GM18951 (cell line): Measurements from ENCODE around the gene NHLRC4.

Source experiments
- POLR2A ChIP-seq: IDR thresholded peaks from 4 replicates; pipeline ENCODE4 v1.6.1; 2011; ENCODE audit warnings: mild to moderate bottlenecking; ENCODE audit not compliant: insufficient read length, insufficient read depth; ENCODE audit errors: extremely low read depth
- in situ Hi-C: fragments of 300-500 bp; cut with MboI; formaldehyde crosslinking; loops from one replicate; pipeline ENCODE4 v1.12.0; 2022; ENCODE audit warnings: low sequenced_read_pairs, mixed read lengths, inconsistent platforms; ENCODE audit not compliant: unreplicated experiment

NHLRC4 gene

DNA sequence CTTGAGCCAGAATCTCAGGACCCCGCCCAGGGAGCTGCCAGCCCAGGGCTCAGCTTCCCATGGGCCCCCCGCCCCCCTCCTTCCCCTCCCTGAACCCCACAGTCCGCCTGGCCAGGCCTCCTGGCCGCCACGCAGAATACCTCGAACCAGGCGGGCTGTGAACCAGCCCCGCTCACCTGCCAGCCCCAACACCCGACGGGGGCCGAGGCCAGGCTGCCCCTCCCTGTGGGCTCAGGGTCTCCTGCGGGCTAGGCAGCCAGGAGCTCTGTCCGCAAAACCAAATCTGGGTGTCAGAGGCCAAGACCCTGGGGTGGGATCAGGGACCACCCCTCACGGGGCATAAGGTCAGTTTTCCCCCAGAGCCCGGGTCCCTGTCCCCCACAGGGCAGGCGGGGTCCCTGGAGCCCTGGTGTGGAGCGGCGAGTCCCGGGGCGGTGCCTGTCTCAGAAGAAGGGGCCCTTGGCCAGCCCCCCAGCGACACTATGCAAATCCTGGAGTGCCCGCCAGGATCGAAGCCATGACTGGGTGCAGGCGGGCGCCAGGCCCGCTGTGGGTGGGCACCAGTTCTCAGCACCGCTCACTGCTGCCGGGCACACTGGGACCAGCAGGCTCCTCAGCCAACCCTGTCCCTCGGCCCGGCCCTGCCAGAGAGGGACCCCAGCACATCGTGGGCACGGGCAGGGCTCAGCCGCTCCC is 13.1 kb upstream of the NHLRC4 start:
- in situ Hi-C loops: no loop called here
- TF ChIP-seq POLR2A: no peak

DNA sequence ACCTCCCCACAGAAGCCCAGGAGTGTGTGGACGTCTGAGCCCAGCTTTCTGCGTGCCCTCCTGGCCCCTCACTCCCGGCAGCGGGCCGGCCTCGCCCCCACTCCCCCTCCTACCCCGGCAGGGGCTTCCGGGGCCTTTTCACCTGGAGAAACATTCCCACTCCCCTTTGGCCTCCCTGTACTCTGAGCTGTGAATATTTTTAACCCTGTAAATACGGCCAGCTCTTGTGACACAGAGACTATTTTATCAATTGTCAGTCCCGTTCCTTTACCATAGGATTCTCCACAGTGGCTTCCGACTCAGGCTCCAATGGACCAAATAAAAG is 12.5 kb upstream of the NHLRC4 start:
- in situ Hi-C loops: no loop called here
- no peak for TF ChIP-seq POLR2A

DNA sequence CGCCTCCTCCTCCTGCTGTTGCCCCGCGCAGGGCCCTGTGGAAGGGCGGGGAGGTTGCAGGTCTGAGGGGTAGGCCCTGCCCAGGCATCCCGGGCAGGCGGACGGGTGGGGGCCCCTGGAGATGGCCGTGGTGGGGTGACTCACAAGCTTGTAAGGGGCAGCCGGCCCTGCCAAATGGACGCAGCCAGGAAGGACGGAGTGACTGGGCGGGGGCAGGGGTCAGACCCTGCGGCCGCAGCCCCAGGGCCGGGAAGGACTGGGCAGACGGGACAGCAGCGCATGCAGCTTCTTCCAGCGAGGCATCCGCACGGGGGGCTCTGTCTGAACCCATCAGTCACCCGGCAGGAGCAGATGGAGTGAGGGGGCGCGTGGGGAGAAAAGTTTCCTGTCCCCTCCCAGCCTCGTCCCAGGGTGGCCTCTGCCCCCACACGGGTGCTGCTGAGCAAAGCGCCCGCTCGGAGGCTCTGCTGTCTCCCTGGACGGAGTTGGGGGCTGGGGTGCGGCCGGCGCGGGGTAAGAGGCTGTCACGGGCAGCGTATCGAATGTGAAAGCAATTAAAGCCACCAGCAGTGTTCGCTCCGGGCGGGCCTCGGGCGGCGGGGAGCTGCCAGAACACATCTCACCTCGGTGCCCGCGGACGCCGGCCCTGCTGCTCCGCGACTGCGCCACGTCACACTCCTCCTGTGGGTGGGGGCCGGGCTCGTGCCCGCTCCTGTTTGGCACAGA is 12.0 kb upstream of the NHLRC4 start:
- in situ Hi-C loops: no loop called here
- TF ChIP-seq POLR2A: no peak

DNA sequence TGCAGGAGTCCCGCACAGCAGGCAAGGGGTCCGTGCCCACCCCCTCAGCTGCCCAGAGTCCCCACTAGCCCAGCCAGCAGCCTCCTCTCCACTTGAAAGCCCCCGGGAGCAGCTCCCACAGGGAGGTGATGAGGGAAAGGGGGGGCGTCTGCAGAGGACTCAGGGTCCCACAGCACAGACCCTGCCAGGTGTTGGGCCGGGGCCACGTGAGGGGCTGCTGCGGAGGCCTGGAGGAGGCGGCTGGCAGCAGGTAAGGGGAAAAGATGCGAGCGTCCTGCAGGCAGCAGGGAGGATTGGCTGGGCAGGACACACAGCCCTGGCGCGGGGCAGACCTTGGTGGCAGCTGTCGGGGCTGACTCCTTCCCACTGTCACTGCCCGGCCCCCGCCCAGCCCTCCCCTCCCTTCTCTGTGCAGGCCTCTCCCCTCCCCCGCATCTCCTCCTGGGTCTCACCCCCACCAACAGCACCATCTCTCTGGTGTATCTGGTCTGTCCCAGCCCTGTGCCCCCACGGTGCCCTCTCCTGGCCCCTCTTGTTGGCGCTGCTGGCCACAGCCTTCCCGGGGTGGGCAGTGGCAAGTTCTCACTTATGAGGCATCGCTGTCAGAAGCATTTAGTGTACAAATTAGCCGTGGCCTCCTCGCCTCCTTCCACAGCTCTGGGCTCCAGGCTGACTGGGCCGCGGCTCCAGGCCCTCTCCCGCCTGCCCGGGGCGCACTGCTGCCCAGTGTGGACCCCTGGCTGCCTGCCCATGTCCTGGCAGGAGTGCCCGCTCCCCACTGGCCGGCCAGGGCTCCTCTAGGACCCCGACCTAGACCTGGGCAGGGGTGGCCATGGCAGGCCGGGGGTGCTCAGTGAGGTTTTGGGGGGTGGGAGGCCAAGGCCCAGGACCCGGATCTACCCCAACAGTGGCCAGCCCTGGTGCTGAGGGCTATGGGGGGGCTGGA is 11.0 kb upstream of the NHLRC4 start:
- TF ChIP-seq POLR2A: no peak
- in situ Hi-C loops: no loop called here

DNA sequence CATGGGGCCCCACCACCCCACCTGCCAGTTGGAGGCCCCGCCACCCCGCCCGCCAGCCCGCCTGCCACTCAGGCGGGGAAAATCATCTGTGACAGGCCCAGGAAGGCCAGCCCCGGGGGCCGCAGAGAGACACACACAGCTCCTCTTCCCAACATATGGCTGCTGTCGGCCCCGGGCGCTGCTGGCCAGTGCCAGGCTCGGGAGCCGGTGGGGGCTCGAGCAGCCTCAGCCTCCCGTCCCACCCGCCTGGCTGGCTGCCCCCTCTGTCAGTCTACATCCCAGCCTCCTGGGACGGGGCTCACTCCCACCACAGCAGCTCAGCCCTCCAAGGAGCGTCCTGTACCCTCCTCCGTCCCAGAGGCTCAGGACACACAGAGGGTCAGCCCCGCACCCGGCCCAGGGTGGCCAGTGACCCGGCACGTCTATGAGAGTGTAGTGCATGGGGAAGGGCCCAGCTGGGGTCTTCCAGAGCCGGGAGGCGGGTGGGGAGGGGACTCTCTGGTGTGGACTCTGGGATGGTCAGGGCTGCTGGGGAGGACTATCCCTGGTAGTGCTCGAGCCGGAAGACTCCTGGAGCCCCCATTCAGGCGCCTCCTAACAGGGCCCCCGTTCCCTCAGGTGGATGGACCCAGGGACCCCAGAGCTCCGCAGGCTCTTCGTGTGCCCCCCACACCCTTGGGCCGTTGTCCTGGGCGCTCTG is 10.2 kb upstream of the NHLRC4 start:
- in situ Hi-C loops: no loop called here
- TF ChIP-seq POLR2A: no peak

DNA sequence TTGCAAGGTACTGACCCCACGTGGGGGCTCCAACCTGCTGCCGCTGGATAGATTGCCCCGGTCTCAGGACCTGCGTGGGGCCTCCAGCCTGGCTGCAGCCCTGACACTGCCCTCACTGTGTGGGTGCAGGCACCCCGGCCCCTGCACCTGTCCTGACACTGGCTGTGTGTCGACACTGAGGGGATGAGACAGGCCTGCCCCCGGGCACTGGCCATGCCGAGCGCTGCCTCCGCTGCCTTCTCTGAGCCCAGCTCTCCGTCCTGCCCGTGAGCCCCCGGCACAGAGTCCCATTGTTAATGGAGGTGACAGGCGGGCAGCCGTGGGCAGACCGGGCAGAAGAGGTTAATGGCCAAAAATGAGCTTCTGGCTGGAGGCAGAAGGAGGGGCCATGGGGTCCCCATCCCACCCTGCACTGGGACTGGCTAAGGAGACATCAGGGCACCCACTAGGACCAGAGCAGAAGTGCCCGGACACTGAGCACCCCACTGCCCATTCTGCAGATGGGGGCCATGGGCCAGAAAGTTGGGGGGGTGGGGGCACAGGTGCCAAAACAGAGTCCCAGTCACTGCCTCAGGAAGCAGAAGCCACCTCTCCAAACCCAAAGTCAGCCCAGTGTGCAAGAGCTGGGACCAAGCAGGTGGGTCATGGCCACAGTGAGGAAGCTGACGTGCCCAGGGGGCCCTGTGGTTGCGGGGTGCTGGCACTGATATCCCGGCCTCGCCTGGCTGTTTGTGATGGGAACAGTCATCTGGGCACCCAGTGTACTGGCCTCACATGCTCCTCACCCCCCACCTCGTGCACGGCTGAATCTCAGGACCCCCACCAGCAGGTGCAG is 9.1 kb upstream of the NHLRC4 start:
- in situ Hi-C loops: no loop called here

DNA sequence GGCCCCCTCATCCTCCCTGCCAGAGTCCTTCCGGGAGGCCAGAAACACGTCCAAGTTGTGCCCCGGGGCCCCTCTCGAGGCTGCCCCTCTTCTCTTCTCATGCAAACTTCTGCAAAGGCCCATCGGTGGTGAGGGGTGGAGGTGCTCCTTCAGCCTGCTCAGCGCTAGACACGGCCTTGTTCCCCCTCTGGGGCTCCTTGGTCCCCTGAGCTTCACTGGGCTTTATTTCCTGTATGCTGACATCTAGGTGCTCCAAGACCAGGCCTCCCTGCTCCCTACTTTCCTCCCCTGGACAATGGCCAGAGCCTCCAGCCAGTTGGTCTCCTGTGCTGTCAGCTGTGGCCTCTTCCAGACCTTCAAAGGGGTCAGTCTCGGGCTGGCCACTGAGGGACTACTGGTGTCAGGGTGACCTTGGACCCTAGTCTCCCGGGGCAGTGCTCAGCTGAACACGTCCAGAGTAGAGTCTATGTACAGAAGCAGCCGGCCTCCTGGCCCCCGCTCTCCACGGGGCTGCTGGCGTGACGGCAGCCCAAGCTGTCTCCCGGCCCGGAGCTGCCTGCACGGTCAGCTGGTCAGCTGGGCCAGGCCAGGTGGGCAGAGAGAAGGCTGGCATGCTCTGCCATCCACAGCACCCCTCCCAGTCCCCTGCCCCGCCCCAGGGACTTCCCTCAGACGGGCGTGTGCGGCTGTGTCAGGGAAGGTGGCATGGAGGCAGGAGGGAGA is 8.3 kb upstream of the NHLRC4 start:
- in situ Hi-C loops: no loop called here
- no peak for TF ChIP-seq POLR2A

More for the DNA sequence above, 9.1 kb upstream of the NHLRC4 start:
- TF ChIP-seq POLR2A: no peak

DNA sequence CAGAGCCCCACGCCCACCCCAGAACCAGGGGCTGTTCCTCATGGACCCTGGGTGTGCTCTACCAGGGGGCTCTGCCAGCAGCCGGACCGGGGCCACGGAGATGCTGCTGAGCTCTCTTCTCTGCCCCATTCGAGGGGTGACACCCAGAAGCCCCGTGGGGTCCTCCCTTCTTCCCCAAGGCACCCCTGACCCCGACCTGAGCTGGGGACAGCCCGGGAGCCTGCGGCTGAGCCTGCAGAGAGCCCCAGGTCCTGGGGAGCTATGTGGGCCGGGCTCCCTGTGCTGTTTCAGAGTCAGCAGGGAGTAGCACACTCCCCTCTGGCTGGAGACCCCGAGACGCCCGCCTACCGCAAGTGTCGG is 7.8 kb upstream of the NHLRC4 start:
- TF ChIP-seq POLR2A: no peak
- in situ Hi-C loops: no loop called here

DNA sequence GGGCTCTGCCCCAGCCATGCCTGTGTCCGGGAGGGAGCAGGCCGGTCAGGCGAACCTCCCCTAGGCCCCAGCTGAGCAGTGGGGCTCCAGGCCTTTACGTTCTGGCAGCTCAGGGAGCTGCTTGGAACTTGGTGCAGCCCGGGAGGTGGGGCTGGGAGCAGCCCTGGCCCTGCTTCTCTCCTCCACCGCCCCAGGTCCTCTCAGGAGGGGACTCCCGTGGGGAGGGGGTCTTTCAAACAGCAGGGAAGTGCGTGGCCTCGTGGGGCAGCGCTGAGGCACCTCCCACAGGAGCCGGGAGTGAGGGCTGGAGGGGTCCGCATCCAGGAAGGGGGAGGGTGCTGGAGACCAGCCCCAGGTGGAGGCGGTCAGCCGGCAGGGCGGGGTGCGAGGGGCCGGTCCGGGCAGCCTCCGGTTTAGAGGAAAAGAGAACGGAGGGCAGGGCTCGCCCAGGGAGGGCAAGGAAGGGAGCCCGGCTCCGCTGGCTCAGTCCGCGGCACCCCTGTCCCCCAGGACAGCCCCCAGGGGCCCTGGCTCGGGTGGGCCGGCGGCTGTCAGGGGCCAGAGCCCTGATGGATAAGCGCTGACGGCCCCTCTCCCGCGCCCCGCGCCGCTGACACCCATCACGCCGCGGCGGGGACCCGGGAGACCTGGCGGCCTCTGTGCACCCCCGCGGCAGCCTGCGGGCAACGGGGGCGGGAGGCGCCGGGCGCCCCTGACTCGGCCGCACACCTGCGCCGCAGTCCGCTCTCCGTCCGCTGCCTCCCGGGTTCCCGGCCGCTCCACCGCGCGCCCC is 7.2 kb upstream of the NHLRC4 start:
- no peak for TF ChIP-seq POLR2A

DNA sequence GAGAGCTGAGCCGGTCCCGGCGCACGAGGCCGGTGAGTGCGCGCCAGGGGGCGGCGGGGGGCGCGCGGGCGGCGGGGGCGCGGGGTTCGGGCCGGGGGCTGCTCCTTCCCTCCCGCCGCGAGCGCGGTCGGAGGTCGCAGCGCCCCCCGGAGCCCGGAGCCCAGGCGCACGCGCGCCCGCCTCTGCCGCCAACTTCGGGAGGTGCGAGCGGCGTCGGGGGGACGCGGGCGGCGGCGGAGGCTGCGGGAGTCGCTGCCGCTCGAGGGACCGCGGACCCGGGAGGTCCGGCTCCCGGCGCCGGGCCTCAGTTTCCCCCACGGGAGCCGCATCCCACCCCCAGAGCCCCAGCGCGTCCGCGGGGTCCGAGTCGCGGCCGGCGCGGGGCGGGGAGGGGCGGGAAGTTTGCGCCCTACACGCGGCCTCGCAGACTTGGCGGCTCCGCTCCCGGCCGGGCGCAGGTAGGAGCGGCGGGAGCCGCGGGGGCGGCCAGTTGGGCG is 6.6 kb upstream of the NHLRC4 start, which contains the start of gene PRR35:
Gene PRR35 (plus strand): TSS at position 191 of the 497 bp plus-strand sequence. CDS start 2,901 bp downstream, outside the sequence.
- no peak for TF ChIP-seq POLR2A

More for the DNA sequence above, 7.2 kb upstream of the NHLRC4 start:
- in situ Hi-C loops: no loop called here

More for the DNA sequence above, 6.6 kb upstream of the NHLRC4 start, which contains the start of gene PRR35:
- in situ Hi-C loops: no loop called here
